HepG2 (cell line): Measurements from ENCODE around the gene MYH10. TPM values are rescaled to one million over a fixed set of nuclear protein-coding genes. Genes with fewer than 3 reads are reported as not detected.

Experiments used
- ATAC-seq: fragments of 200-7000 bp; cut with Tn5 transposase; 3 replicates; pipeline ENCODE4 v1.9.1; 2020; ENCODE audit warnings: mild to moderate bottlenecking, moderate library complexity
- BruUV-seq: library from RNA; stranded (reverse); fragments of 400-500 nt; replicated peaks from 2 replicates; lab custom pipeline; 2021; lab: Mats Ljungman, UMichigan
- CTCF ChIA-PET: fragments of 300-600 bp; formaldehyde crosslinking; extraction: SDS; loops from one replicate; lab custom pipeline; 2021; ENCODE audit warnings: low total read pairs, inconsistent platforms, low intra/inter-chr PET ratio; lab: Yijun Ruan, JAX
- POLR2A ChIA-PET: fragments of 350-600 bp; sonication (Branson Sonifier 250); formaldehyde crosslinking; loops from one replicate; lab custom pipeline; 2020; ENCODE audit warnings: antibody characterized with exemption, inconsistent platforms; lab: Yijun Ruan, JAX
- DNase-seq: peaks from one replicate; pipeline ENCODE4 v3.0.0-alpha.2; 2015; ENCODE audit warnings: low spot score
- FAIRE-seq: peaks from 3 replicates; lab custom pipeline; 2011; peaks lifted over from hg19 to GRCh38; lab: Jason Lieb, UNC
- H2AFZ ChIP-seq: one replicate; pipeline ENCODE4 v1.6.1; 2011; ENCODE audit warnings: low read length, inconsistent platforms
- H3K27ac ChIP-seq: fragments of 300-600 bp; 3 replicates; pipeline ENCODE4 v1.8.0; 2011; ENCODE audit warnings: mixed run types, mild to moderate bottlenecking, mixed read lengths, low read length, inconsistent platforms; ENCODE audit not compliant: insufficient read depth; ENCODE audit errors: extremely low read length
- H3K27me3 ChIP-seq, 2 experiments: fragments of 200-600 bp in 1 of 2; 2 replicates in 1 of 2; 3 replicates in 1 of 2; pipeline versions ENCODE4 v1.6.0 to v1.8.0; 2011; ENCODE audit warnings: low read length in 2 of 2, mild to moderate bottlenecking in 2 of 2, moderate library complexity in 2 of 2, inconsistent platforms in 1 of 2; ENCODE audit not compliant: insufficient read depth in 2 of 2, control insufficient read depth in 1 of 2
- H3K36me3 ChIP-seq, 2 experiments: fragments of 200-600 bp in 1 of 2; replicated peaks in 1 of 2; 2 replicates in 1 of 2; 3 replicates in 1 of 2; pipeline versions ENCODE4 v1.5.1 to v1.8.0; 2011; ENCODE audit warnings: low read length in 2 of 2, inconsistent platforms in 1 of 2; ENCODE audit not compliant: insufficient read depth in 2 of 2, control insufficient read depth in 1 of 2
- H3K4me1 ChIP-seq: 2 replicates; pipeline ENCODE4 v1.5.1; 2012; ENCODE audit warnings: low read length, inconsistent platforms; ENCODE audit not compliant: insufficient read depth
- H3K4me2 ChIP-seq: 2 replicates; pipeline ENCODE4 v1.6.0; 2011; ENCODE audit warnings: low read depth, low read length, inconsistent platforms
- H3K4me3 ChIP-seq, 3 experiments: fragments of 200-600 bp in 1 of 3; sonication (generic), shearing (Covaris generic) in 1 of 3; replicated peaks in 1 of 3; 2 replicates each; pipeline ENCODE4 v1.5.1; 2011 to 2016; ENCODE audit warnings: low read length in 3 of 3, inconsistent platforms in 2 of 3, low read depth in 2 of 3, mild to moderate bottlenecking in 2 of 3, control low read depth in 1 of 3, mixed read lengths in 1 of 3; ENCODE audit not compliant: insufficient read depth in 1 of 3
- H3K79me2 ChIP-seq: one replicate; pipeline ENCODE4 v1.6.1; 2011; ENCODE audit warnings: low read length, inconsistent platforms; ENCODE audit not compliant: insufficient read depth
- H3K9ac ChIP-seq: 2 replicates; pipeline ENCODE4 v1.6.0; 2011; ENCODE audit warnings: mild to moderate bottlenecking, low read depth, low read length, inconsistent platforms; ENCODE audit not compliant: insufficient read depth
- H3K9me3 ChIP-seq: 2 replicates; pipeline ENCODE4 v1.5.1; 2012; ENCODE audit warnings: mild to moderate bottlenecking, low read length
- H4K20me1 ChIP-seq: 2 replicates; pipeline ENCODE4 v1.6.0; 2011; ENCODE audit warnings: inconsistent platforms, mild to moderate bottlenecking, low read length, moderate library complexity; ENCODE audit not compliant: insufficient read depth
- ELF4 ChIP-seq: sonication (generic); formaldehyde crosslinking; IDR thresholded peaks from 2 replicates; pipeline ENCODE4 v1.5.0; 2020; ENCODE audit warnings: missing genetic modification reagents, mild to moderate bottlenecking, moderate library complexity, borderline replicate concordance
- GFI1 ChIP-seq: sonication (generic); formaldehyde crosslinking; IDR thresholded peaks from 2 replicates; pipeline ENCODE4 v1.5.0; 2020; ENCODE audit warnings: missing genetic modification reagents, mild to moderate bottlenecking, borderline replicate concordance
- MNT ChIP-seq: fragments of 450-650 bp; IDR thresholded peaks from 2 replicates; pipeline ENCODE4 v1.6.1; 2016
- NBN ChIP-seq: fragments of 450-650 bp; conservative IDR thresholded peaks from 2 replicates; pipeline ENCODE4 v1.6.1; 2017
- NFYC ChIP-seq: IDR thresholded peaks from 2 replicates; pipeline ENCODE4 v1.6.1; 2016; ENCODE audit warnings: missing genetic modification reagents, missing compliant biosample characterization
- PAWR ChIP-seq: sonication (generic); formaldehyde crosslinking; IDR thresholded peaks from 2 replicates; pipeline ENCODE4 v1.4.0; 2020; ENCODE audit warnings: missing genetic modification reagents, mild to moderate bottlenecking, borderline replicate concordance
- RFX1 ChIP-seq: fragments of 450-650 bp; IDR thresholded peaks from 2 replicates; pipeline ENCODE4 v1.6.1; 2017
- SMAD1 ChIP-seq: sonication (generic); formaldehyde crosslinking; IDR thresholded peaks from 2 replicates; pipeline ENCODE4 v1.4.0; 2020; ENCODE audit warnings: missing genetic modification reagents, low read depth, mild to moderate bottlenecking, borderline replicate concordance
- SNAPC4 ChIP-seq: sonication (generic); formaldehyde crosslinking; IDR thresholded peaks from 2 replicates; pipeline ENCODE4 v1.4.0; 2020; ENCODE audit warnings: mild to moderate bottlenecking, missing genetic modification reagents
- YY1 ChIP-seq: IDR thresholded peaks from 2 replicates; pipeline ENCODE4 v1.6.1; 2011; ENCODE audit warnings: low read length, low read depth, moderate library complexity, mild to moderate bottlenecking; ENCODE audit not compliant: insufficient read depth, insufficient replicate concordance
- ZNF20 ChIP-seq: sonication (generic); formaldehyde crosslinking; IDR thresholded peaks from 2 replicates; pipeline ENCODE4 v1.4.0; 2020; ENCODE audit warnings: mild to moderate bottlenecking, moderate library complexity, missing genetic modification reagents
- ZNF329 ChIP-seq: sonication (generic); formaldehyde crosslinking; IDR thresholded peaks from 2 replicates; pipeline ENCODE4 v1.9.0; 2021; ENCODE audit warnings: low read depth, mild to moderate bottlenecking, missing genetic modification reagents
- ZNF512B ChIP-seq: sonication (generic); formaldehyde crosslinking; IDR thresholded peaks from 2 replicates; pipeline ENCODE4 v1.5.1; 2020; ENCODE audit warnings: missing genetic modification reagents, mild to moderate bottlenecking, borderline replicate concordance
- ZNF782 ChIP-seq: sonication (generic); formaldehyde crosslinking; IDR thresholded peaks from 2 replicates; pipeline ENCODE4 v1.4.0; 2020; ENCODE audit warnings: missing genetic modification reagents, mild to moderate bottlenecking, borderline replicate concordance
- WGBS: methylation state at CpG from one replicate; pipeline ENCODE4 v1.1.6; 2017; ENCODE audit warnings: low lambda C conversion rate; 5-methylcytosine and 5-hydroxymethylcytosine counted together
- in situ Hi-C: cut with HindIII; loops from 2 replicates; pipeline ENCODE4 v1.10.0; 2017; ENCODE audit warnings: low pct_unique_long_range_greater_than_20kb; ENCODE audit not compliant: extremely low pct_ligation_motif_present
- intact Hi-C: fragments of 100-400 bp; cut with micrococcal nuclease; formaldehyde crosslinking; loops from one replicate; pipeline ENCODE4 v1.10.0; 2022; ENCODE audit not compliant: unreplicated experiment
- polyA plus RNA-seq, 8 experiments: library from polyadenylated mRNA; depleted of rRNA in 3 of 8; stranded (reverse) in 7 of 8; unstranded in 1 of 8; fragments of >200 nt; fragmentation: Illumina TruSeq in 4 of 8; extraction: Trizol in 4 of 8; gene quantifications; 2 replicates each; pipeline versions ENCODE4 v1.2.1 to v1.2.3, GENCODE V29; 2011 to 2016; ENCODE audit warnings: low read depth in 4 of 8, missing spikeins in 1 of 8, mixed read lengths in 1 of 8; ENCODE audit not compliant: insufficient read depth in 1 of 8
- total RNA-seq, 5 experiments: library from RNA; depleted of rRNA; stranded (reverse); fragments of >200 nt; fragmentation: Illumina TruSeq; extraction: Trizol; gene quantifications; 2 replicates each; pipeline ENCODE4 v1.2.3, GENCODE V29; 2016; ENCODE audit warnings: low read depth in 1 of 5

The MYH10 gene
- total and polyA plus RNA-seq, 2 of the 13 experiments (the other 11 are each of a cell fraction or from before 2014, with no cell fraction given) = 43.4 to 68.6 TPM

- CTCF ChIA-PET = no interaction called here
- Histone ChIP-seq H3K4me2 (no peak overlapping the region), H3K27ac (no peak overlapping the region), H3K36me3 (peaks cover 9 to 21% of the 10 kb centered on the region in 2 experiments), H3K4me1 (no peaks in the 10 kb centered on the region), H3K9me3 (no peaks in the 10 kb centered on the region), H3K79me2 (no peaks in the 10 kb centered on the region), H3K9ac (no peak overlapping the region), H3K4me3 (no peak overlapping the region), H3K27me3 (no peaks in the 10 kb centered on the region), H4K20me1 (no peaks in the 10 kb centered on the region), H2AFZ (no peak overlapping the region)
- no TSS peak for BruUV-seq
- in situ Hi-C loops = no loop called here
- DNase-seq = no peak
- intact Hi-C loops = no loop called here
- POLR2A ChIA-PET = no interaction called here
- no peak for FAIRE-seq
- WGBS = over 99% methylated on average over 5 of the region's 5 CpGs
- no peak for ATAC-seq
- TF ChIP-seq ZNF512B (CRISPR knock-in tag) = no peak
- TF ChIP-seq YY1 = no peak
- no peak for TF ChIP-seq SMAD1 (CRISPR knock-in tag)
- TF ChIP-seq MNT = no peak
- TF ChIP-seq SNAPC4 = no peak
- TF ChIP-seq ZNF329 (CRISPR knock-in tag) = no peak
- TF ChIP-seq ELF4 (CRISPR knock-in tag) = no peak
- TF ChIP-seq NFYC = no peak
- no peak for TF ChIP-seq ZNF20 (CRISPR knock-in tag)
- TF ChIP-seq ZNF782 (CRISPR knock-in tag) = no peak
- no peak for TF ChIP-seq NBN
- TF ChIP-seq RFX1 = no peak
- no peak for TF ChIP-seq GFI1 (CRISPR knock-in tag)
- no peak for TF ChIP-seq PAWR (CRISPR knock-in tag)
Measured at GRCh38 chr17:8580952-8581658, 49.4 kb downstream of the MYH10 start.
